Measurements from ENCODE around the gene HIVEP2. TPM values are rescaled to one million over a fixed set of nuclear protein-coding genes. Genes with fewer than 3 reads are reported as not detected.

Gene HIVEP2
- total RNA-seq, 1 experiment from 2014 or later, result 10.3 TPM

DNA sequence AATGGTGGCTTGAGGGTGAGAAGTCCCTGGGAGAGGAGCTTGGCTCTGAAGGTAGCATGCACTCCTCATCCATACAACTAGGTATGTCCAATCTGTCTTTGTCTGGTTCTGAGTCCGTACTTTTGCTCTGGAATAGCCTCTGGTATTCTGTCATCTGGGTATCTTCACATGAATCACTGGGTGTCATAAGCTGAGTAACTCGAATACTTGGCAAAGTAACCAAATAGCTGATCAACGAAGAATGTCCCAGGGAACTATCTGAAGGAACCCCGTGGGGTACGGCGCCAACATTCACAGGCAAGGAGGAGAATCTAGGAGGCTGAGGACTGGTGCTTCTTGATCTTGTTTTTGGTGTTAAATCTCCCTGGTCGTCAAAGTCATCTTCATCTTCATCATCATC, 184.8 kb downstream of the HIVEP2 start:
- in situ Hi-C loops (cut with HindIII; ENCODE audit: low pct_unique_long_range_greater_than_20kb, low sequenced_read_pairs), result no loop called here
- no peak overlapping the region for H3K4me3 ChIP-seq (ENCODE audit: low read depth in 2 of 2, low read length in 2 of 2)
- intact Hi-C loops (cut with micrococcal nuclease; ENCODE audit: unreplicated experiment), result no loop called here
- ATAC-seq (no peak), DNase-seq (ENCODE audit: low read depth, low spot score) (no peak)
- no peak overlapping the region for H3K27ac ChIP-seq (ENCODE audit: low read length)
- ChIA-PET POLR2A (no interaction called here), CTCF (no interaction called here)
- no TSS peak for BruUV-seq (replicated peaks)
- H3K27me3 ChIP-seq (ENCODE audit: control insufficient read depth, insufficient read depth, low read length), result no peaks in the 10 kb centered on the region
- TF ChIP-seq TCF7L2 (IDR thresholded peaks at IDR 0.05; ENCODE audit: low read depth, low read length) (no peak), REST (IDR thresholded peaks at IDR 0.05; ENCODE audit: insufficient read depth in 1 of 2, low read depth in 2 of 2, low read length in 1 of 2) (no peak), SIN3A (IDR thresholded peaks at IDR 0.05; ENCODE audit: borderline replicate concordance, insufficient read depth, low read depth, low read length) (no peak), POLR2AphosphoS5 (IDR thresholded peaks at IDR 0.05; ENCODE audit: low read depth, low read length) (no peak), CTCF (IDR thresholded peaks at IDR 0.05) (no peak)
- H3K9me3 ChIP-seq (ENCODE audit: control insufficient read depth, insufficient read depth, low read depth, low read length), result no peaks in the 10 kb centered on the region
- H3K4me1 ChIP-seq (ENCODE audit: control insufficient read depth, insufficient read depth, low read length), result no peaks in the 10 kb centered on the region
- H3K36me3 ChIP-seq (ENCODE audit: control insufficient read depth, insufficient read depth, low read length), result no peaks in the 10 kb centered on the region

DNA sequence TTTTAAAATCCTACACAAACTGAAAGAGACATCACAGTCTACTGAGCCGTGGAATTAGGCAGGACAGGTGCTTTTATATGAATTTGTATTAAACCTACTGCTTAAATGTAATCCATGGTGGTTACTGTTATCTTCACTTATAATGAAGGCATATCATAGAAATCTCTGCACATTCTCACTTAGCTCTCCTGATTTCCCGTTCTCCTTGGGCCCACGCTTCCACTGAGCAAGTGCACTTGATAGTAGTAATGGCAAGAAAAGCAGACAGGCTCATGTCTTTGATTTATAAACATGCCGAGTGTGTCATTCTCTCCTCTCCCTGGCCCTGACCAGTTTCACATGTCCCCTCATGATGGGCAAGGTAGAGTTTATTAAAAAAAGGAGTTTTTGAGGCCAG, 186.3 kb downstream of the HIVEP2 start:
- TF ChIP-seq REST (IDR thresholded peaks at IDR 0.05; ENCODE audit: insufficient read depth in 1 of 2, low read depth in 2 of 2, low read length in 1 of 2) (no peak), POLR2AphosphoS5 (IDR thresholded peaks at IDR 0.05; ENCODE audit: low read depth, low read length) (no peak), CTCF (IDR thresholded peaks at IDR 0.05) (no peak), TCF7L2 (IDR thresholded peaks at IDR 0.05; ENCODE audit: low read depth, low read length) (no peak), SIN3A (IDR thresholded peaks at IDR 0.05; ENCODE audit: borderline replicate concordance, insufficient read depth, low read depth, low read length) (no peak)
- BruUV-seq (replicated peaks), result no TSS peak
- H3K27me3 ChIP-seq (ENCODE audit: control insufficient read depth, insufficient read depth, low read length), result no peaks in the 10 kb centered on the region
- DNase-seq (ENCODE audit: low read depth, low spot score) (no peak), ATAC-seq (no peak)
- no peaks in the 10 kb centered on the region for H3K36me3 ChIP-seq (ENCODE audit: control insufficient read depth, insufficient read depth, low read length)
- in situ Hi-C loops (cut with HindIII; ENCODE audit: low pct_unique_long_range_greater_than_20kb, low sequenced_read_pairs), result no loop called here
- no peaks in the 10 kb centered on the region for H3K9me3 ChIP-seq (ENCODE audit: control insufficient read depth, insufficient read depth, low read depth, low read length)
- no peaks in the 10 kb centered on the region for H3K4me1 ChIP-seq (ENCODE audit: control insufficient read depth, insufficient read depth, low read length)
- intact Hi-C loops (cut with micrococcal nuclease; ENCODE audit: unreplicated experiment), result no loop called here
- ChIA-PET POLR2A (interaction anchor here (0.5 kb wide), 1 partner anchor 88 kb away, joined by 4 read pairs; no protein-coding TSS in a partner anchor), CTCF (no interaction called here)
- H3K4me3 ChIP-seq (ENCODE audit: low read depth in 2 of 2, low read length in 2 of 2), result no peak overlapping the region
- H3K27ac ChIP-seq (ENCODE audit: low read length), result no peak overlapping the region

Measured in Panc1 (cell line).